HUES64 (cell line): ENCODE measurements around the gene MRPL52.
"Not testable (repeated sequence)": the region's sequence is repeated elsewhere in the genome, so short reads cannot be mapped to it uniquely, and the experiment has no call there.

Experiments
- H3K27ac ChIP-seq: 2 replicates; pipeline ENCODE4 v1.7.0; 2013; ENCODE audit warnings: low read depth, low read length, inconsistent platforms
- H3K27me3 ChIP-seq: 2 replicates; pipeline ENCODE4 v1.6.1; 2013; ENCODE audit warnings: mild to moderate bottlenecking, low read length; ENCODE audit not compliant: insufficient read depth
- H3K36me3 ChIP-seq: 2 replicates; pipeline ENCODE4 v1.6.1; 2013; ENCODE audit warnings: mild to moderate bottlenecking, low read length; ENCODE audit not compliant: insufficient read depth
- H3K4me1 ChIP-seq: 2 replicates; pipeline ENCODE4 v1.6.1; 2013; ENCODE audit warnings: mild to moderate bottlenecking, low read length, moderate library complexity; ENCODE audit not compliant: insufficient read depth
- H3K4me3 ChIP-seq: 2 replicates; pipeline ENCODE4 v1.5.1; 2013; ENCODE audit warnings: mild to moderate bottlenecking, low read length, moderate library complexity
- H3K9ac ChIP-seq: 2 replicates; pipeline ENCODE4 v1.6.1; 2013; ENCODE audit warnings: mild to moderate bottlenecking, low read depth, low read length
- H3K9me3 ChIP-seq: 2 replicates; pipeline ENCODE4 v1.6.1; 2013; ENCODE audit warnings: low read depth, low read length; ENCODE audit not compliant: insufficient read depth
- WGBS: fragments of 150-250, 120-280 bp; methylation state at CpG from one replicate; pipeline ENCODE4 v1.1.7; 2013; ENCODE audit warnings: missing lambda C conversion rate; 5-methylcytosine and 5-hydroxymethylcytosine counted together

MRPL52 gene

GRCh38 chr14:22797017-22797917, 32.4 kb upstream of the MRPL52 start:
- Histone ChIP-seq H3K4me3 (no peak overlapping the region), H3K27me3 (no peaks in the 10 kb centered on the region), H3K4me1 (peaks cover 15% of the 10 kb centered on the region), H3K27ac (peak overlapping the region; percentile 60; the same call in 1 of the 2 replicates), H3K9me3 (no peaks in the 10 kb centered on the region), H3K36me3 (no peaks in the 10 kb centered on the region), H3K9ac (peak overlapping the region; percentile 33; the same call in 1 of the 2 replicates)
- WGBS: 53% methylated on average over 4 of the region's 5 CpGs

DNA sequence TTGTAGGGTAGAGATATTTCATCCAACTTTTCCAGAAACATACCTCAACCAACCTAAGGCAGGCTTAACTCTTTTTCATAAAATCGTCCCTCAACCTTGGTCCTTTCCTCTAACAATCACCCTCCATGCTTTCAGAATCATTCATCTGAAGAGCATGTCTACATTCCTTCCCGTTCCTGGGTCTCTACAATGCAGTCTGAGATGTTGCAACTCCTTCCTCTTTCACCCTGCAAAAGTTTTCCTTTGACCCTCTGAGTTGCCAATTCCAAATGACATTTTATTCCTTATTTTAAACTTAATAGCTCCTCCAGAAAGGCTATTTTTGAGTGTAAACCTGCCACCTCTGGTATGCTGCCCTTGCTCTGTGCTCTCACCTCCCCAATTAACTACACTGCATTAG, 31.2 kb upstream of the MRPL52 start:
- H3K4me1 ChIP-seq: peaks cover 15% of the 10 kb centered on the region
- H3K36me3 ChIP-seq: no peaks in the 10 kb centered on the region
- no peaks in the 10 kb centered on the region for H3K27me3 ChIP-seq
- H3K9me3 ChIP-seq: no peaks in the 10 kb centered on the region
- H3K4me3 ChIP-seq: no peak overlapping the region
- no peak overlapping the region for H3K9ac ChIP-seq
- 78% methylated on average over 2 of the region's 2 CpGs for WGBS
- no peak overlapping the region for H3K27ac ChIP-seq

DNA sequence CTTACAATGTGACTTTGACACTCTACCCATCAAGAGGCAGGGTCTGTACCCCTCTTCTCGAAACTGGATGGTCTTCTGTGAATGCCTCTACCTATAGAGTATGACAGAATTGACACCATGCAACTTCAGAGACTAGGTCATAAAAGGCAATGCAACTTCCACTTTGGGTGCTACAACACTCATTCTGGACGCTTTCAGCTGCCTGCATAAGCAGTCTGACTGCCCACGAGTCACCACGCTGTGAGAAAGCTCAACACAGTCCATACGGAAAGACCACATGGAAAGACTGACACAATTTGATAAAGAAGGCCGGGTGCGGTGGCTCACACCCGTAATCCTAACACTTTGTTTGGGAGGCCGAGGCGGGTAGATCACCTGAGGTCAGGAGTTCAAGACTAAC, 29.3 kb upstream of the MRPL52 start:
- 97% methylated on average over 10 of the region's 10 CpGs for WGBS

GRCh38 chr14:22801716-22802115, 28.0 kb upstream of the MRPL52 start:
- Histone ChIP-seq H3K36me3 (no peaks in the 10 kb centered on the region), H3K9ac (no peak overlapping the region), H3K9me3 (no peaks in the 10 kb centered on the region), H3K27ac (no peak overlapping the region), H3K27me3 (no peaks in the 10 kb centered on the region), H3K4me3 (no peak overlapping the region), H3K4me1 (peaks cover 10% of the 10 kb centered on the region)
- 84% methylated on average over 8 of the region's 8 CpGs for WGBS

More for the DNA sequence above, 29.3 kb upstream of the MRPL52 start:
- Histone ChIP-seq H3K4me1 (peaks cover 15% of the 10 kb centered on the region), H3K27me3 (no peaks in the 10 kb centered on the region), H3K36me3 (no peaks in the 10 kb centered on the region), H3K4me3 (no peak overlapping the region), H3K9ac (no peak overlapping the region), H3K9me3 (no peaks in the 10 kb centered on the region), H3K27ac (no peak overlapping the region)

- no peak overlapping the region for H3K4me3 ChIP-seq
- WGBS: 88% methylated on average over 12 of the region's 12 CpGs
- H3K27me3 ChIP-seq: no peaks in the 10 kb centered on the region
- H3K36me3 ChIP-seq: no peaks in the 10 kb centered on the region
- H3K4me1 ChIP-seq: 0 out of 2 replicates have a peak, but pooled peaks cover 5% of the 10 kb centered on the region
- H3K9me3 ChIP-seq: no peaks in the 10 kb centered on the region
- H3K9ac ChIP-seq: no peak overlapping the region
- H3K27ac ChIP-seq: no peak overlapping the region
Measured at GRCh38 chr14:22802860-22803686, 26.6 kb upstream of the MRPL52 start.

- WGBS: 94% methylated on average over 3 of the region's 3 CpGs
- Histone ChIP-seq H3K4me1 (0 out of 2 replicates have a peak, but pooled peaks cover 5% of the 10 kb centered on the region), H3K4me3 (no peak overlapping the region), H3K9me3 (no peaks in the 10 kb centered on the region), H3K27me3 (no peaks in the 10 kb centered on the region), H3K27ac (no peak overlapping the region), H3K9ac (no peak overlapping the region), H3K36me3 (no peaks in the 10 kb centered on the region)
Measured at GRCh38 chr14:22803687-22803974, 26.1 kb upstream of the MRPL52 start.

GRCh38 chr14:22805235-22805634, 24.5 kb upstream of the MRPL52 start:
- H3K27me3 ChIP-seq, H3K4me1 ChIP-seq, H3K9ac ChIP-seq, H3K36me3 ChIP-seq, H3K4me3 ChIP-seq, H3K9me3 ChIP-seq, H3K27ac ChIP-seq: not testable (repeated sequence)
- 91% methylated on average over 4 of the region's 4 CpGs for WGBS

DNA sequence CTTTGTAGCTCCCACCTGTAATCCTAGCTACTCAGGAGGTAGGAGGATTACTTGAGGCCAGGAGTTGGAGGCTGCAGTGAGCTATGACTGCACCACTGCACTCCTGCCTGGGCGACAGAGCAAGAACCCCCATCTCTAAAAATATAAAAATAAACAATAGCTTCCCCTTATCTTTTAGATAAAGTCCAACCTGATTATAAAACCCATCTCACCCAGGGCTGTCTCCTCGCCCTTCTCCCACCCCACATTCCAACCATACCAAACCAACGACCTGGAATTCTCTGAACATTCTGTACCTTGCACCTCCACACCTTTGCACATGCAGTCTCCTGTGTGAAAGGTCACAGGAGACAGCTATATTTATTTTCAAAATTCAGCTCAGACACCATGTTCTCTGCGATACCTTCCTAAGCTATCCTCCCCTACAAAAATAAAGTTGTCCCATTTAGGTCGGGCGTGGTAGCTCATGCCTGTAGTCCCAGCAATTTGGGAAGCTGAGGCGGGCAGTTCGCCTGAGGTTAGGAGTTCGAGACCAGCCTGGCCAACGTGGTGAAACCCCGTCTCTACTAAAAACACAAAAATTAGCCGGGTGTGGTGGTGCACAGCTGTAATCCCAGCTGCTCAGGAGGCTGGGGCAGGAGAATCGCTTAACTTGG, 22.1 kb upstream of the MRPL52 start:
- H3K9me3 ChIP-seq: no peaks in the 10 kb centered on the region
- no peak overlapping the region for H3K4me3 ChIP-seq
- no peak overlapping the region for H3K27ac ChIP-seq
- H3K27me3 ChIP-seq: no peaks in the 10 kb centered on the region
- H3K9ac ChIP-seq: no peak overlapping the region
- H3K36me3 ChIP-seq: no peaks in the 10 kb centered on the region
- 85% methylated on average over 13 of the region's 13 CpGs for WGBS
- H3K4me1 ChIP-seq: 0 out of 2 replicates have a peak, but pooled peaks cover 5% of the 10 kb centered on the region

- WGBS: 77% methylated on average over 5 of the region's 5 CpGs
- H3K27ac ChIP-seq: no peak overlapping the region
Measured at GRCh38 chr14:22808388-22809209, 21.1 kb upstream of the MRPL52 start.

DNA sequence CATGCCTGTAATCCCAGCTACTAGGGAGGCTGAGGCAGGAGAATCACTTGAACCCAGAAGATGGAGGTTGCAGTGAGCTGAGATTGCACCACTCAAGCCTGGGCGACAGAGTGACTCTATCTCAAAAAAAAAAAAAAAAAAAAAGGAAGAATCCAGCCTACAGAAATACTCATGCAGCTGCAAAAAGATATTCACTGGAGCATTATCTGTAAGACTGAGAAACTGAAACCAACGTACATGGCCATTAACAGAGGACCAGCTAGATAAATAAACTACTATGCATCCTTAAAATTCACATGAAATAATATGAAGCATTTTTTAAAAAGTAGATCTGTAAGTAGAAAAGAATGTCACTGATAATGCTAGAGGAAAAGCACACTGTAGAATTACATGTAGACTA, 18.0 kb upstream of the MRPL52 start:
- Histone ChIP-seq H3K27ac (no peak overlapping the region), H3K4me1 (peaks cover 13% of the 10 kb centered on the region), H3K27me3 (no peaks in the 10 kb centered on the region), H3K4me3 (no peak overlapping the region), H3K9me3 (no peaks in the 10 kb centered on the region), H3K36me3 (no peaks in the 10 kb centered on the region), H3K9ac (no peak overlapping the region)
- WGBS: 87% methylated on average over 2 of the region's 2 CpGs

More at GRCh38 chr14:22808388-22809209, 21.1 kb upstream of the MRPL52 start:
- Histone ChIP-seq H3K27me3 (no peaks in the 10 kb centered on the region), H3K4me1 (0 out of 2 replicates have a peak, but pooled peaks cover 5% of the 10 kb centered on the region), H3K9me3 (no peaks in the 10 kb centered on the region), H3K36me3 (no peaks in the 10 kb centered on the region), H3K4me3 (no peak overlapping the region), H3K9ac (no peak overlapping the region)
